Testis (tissue), 2 donors: ENCODE data around the gene ZNF485.

Experiments used
- CTCF ChIP-seq, 3 experiments: fragments of 450-650 bp in 2 of 3; fragments of 200-600 bp in 1 of 3; sonication (generic) in 1 of 3; IDR thresholded peaks; one replicate each; pipeline ENCODE4 v1.5.1; 2016 to 2019; ENCODE audit warnings: antibody characterized with exemption in 3 of 3, mild to moderate bottlenecking in 2 of 3, moderate library complexity in 1 of 3
- POLR2A ChIP-seq: fragments of 450-650 bp; IDR thresholded peaks from one replicate; pipeline ENCODE4 v1.6.1; 2017; ENCODE audit warnings: antibody characterized with exemption, mild to moderate bottlenecking, moderate library complexity

- TF ChIP-seq POLR2A (no peak), CTCF (IDR thresholded peaks at IDR 0.05) (no peak)
Measured at GRCh38 chr10:43557214-43557613, 49.0 kb upstream of the ZNF485 start.
